DMS153 treated with DMSO at 0.1 percent for 48 hours (cell line): Measurements from ENCODE around the gene PRR12.

ENCODE experiments used
- DNase-seq: peaks from one replicate; lab custom pipeline; 2025; ENCODE audit not compliant: unreplicated experiment; lab: John Stamatoyannopoulos, UW

The PRR12 gene

GRCh38 chr19:49560358-49560900, 30.6 kb upstream of the PRR12 start:
- DNase-seq = no peak

GRCh38 chr19:49564616-49565045, 26.4 kb upstream of the PRR12 start:
- DNase-seq = no peak

- no peak for DNase-seq
Measured at GRCh38 chr19:49565261-49565660, 25.7 kb upstream of the PRR12 start.

- no peak for DNase-seq
Measured at GRCh38 chr19:49566302-49566701, 24.7 kb upstream of the PRR12 start.

GRCh38 chr19:49567861-49568441, 23.0 kb upstream of the PRR12 start:
- no peak for DNase-seq

GRCh38 chr19:49570138-49570856, 20.7 kb upstream of the PRR12 start:
- DNase-seq = peak; percentile 74

- DNase-seq = no peak
Measured at GRCh38 chr19:49570997-49571676, 19.8 kb upstream of the PRR12 start.

GRCh38 chr19:49573009-49573408, 18.0 kb upstream of the PRR12 start:
- no peak for DNase-seq

GRCh38 chr19:49573425-49573824, 17.6 kb upstream of the PRR12 start:
- DNase-seq = no peak

- no peak for DNase-seq
Measured at GRCh38 chr19:49574206-49574755, 16.7 kb upstream of the PRR12 start.

- no peak for DNase-seq
Measured at GRCh38 chr19:49579193-49579592, 11.8 kb upstream of the PRR12 start.

GRCh38 chr19:49579947-49580263, 11.1 kb upstream of the PRR12 start:
- no peak for DNase-seq

- DNase-seq = peak; percentile 88
Measured at GRCh38 chr19:49580264-49581006, 10.5 kb upstream of the PRR12 start, which contains the start of gene NOSIP. TSS of gene NOSIP (minus strand) at chr19:49580556. CDS start at chr19:49560691, 19,865 bp downstream.

- no peak for DNase-seq
Measured at GRCh38 chr19:49581007-49581508, 9.9 kb upstream of the PRR12 start, which contains the start of gene PRRG2. TSS of gene PRRG2 (plus strand) at chr19:49581316. CDS start at chr19:49583220, 1,904 bp downstream.

- DNase-seq = no peak
Measured at GRCh38 chr19:49583239-49583638, 7.7 kb upstream of the PRR12 start.

GRCh38 chr19:49585023-49585422, 6.0 kb upstream of the PRR12 start:
- DNase-seq = no peak

GRCh38 chr19:49587227-49587626, 3.8 kb upstream of the PRR12 start:
- no peak for DNase-seq

- no peak for DNase-seq
Measured at GRCh38 chr19:49588365-49589122, 2.4 kb upstream of the PRR12 start.

GRCh38 chr19:49589502-49589905, 1.5 kb upstream of the PRR12 start:
- DNase-seq = no peak
